Activated B cell treated with CpG ODN at 0.5 μM for 24 hours (primary cell): ENCODE results near the gene NRXN2. TPM values are rescaled to one million over a fixed set of nuclear protein-coding genes. Genes with fewer than 3 reads are reported as not detected.

Experiments used
- ATAC-seq: fragments of 200-7000 bp; cut with Tn5 transposase; one replicate; pipeline ENCODE4 v1.10.0; 2021; ENCODE audit warnings: low read depth, mild to moderate bottlenecking, moderate library complexity
- CTCF ChIA-PET: fragments of 350-600 bp; sonication (Branson Sonifier 250); formaldehyde crosslinking; loops from one replicate; lab custom pipeline; 2021; ENCODE audit warnings: antibody characterized with exemption; lab: Charles Lee
- POLR2A ChIA-PET: fragments of 350-600 bp; sonication (Branson Sonifier 250); formaldehyde crosslinking; loops from one replicate; lab custom pipeline; 2021; ENCODE audit warnings: antibody characterized with exemption; lab: Charles Lee
- DNase-seq: peaks from one replicate; pipeline ENCODE4 v3.0.0; 2022
- H3K27ac Mint-ChIP-seq: one replicate; pipeline ENCODE4 v1.8.0; 2020; ENCODE audit warnings: mixed read lengths
- H3K27me3 Mint-ChIP-seq: one replicate; pipeline ENCODE4 v1.8.0; 2021; ENCODE audit warnings: mixed read lengths
- H3K36me3 Mint-ChIP-seq: one replicate; pipeline ENCODE4 v1.8.0; 2021; ENCODE audit warnings: low read depth, mixed read lengths
- H3K4me1 Mint-ChIP-seq: one replicate; pipeline ENCODE4 v1.8.0; 2021; ENCODE audit warnings: mixed read lengths
- H3K4me3 Mint-ChIP-seq: one replicate; pipeline ENCODE4 v1.8.0; 2020; ENCODE audit warnings: mild to moderate bottlenecking, mixed read lengths
- H3K9me3 Mint-ChIP-seq: one replicate; pipeline ENCODE4 v1.8.0; 2020; ENCODE audit warnings: mixed read lengths
- CTCF ChIP-seq: fragments of 200-600 bp; IDR thresholded peaks from one replicate; pipeline ENCODE4 v1.8.0; 2022; ENCODE audit warnings: antibody characterized with exemption, mild to moderate bottlenecking
- intact Hi-C: fragments of 100-400 bp; cut with micrococcal nuclease; formaldehyde crosslinking; loops from one replicate; pipeline ENCODE4 v1.15.1; 2024
- total RNA-seq: library from RNA; stranded (reverse); gene quantifications from 2 replicates; pipeline ENCODE4 v1.2.3, GENCODE V29; 2022

NRXN2 gene
- total RNA-seq, 1 donor from 2014 or later = 0.73 TPM

GRCh38 chr11:64713781-64714363, 9.1 kb downstream of the NRXN2 start:
- ChIA-PET CTCF (no interaction called here), POLR2A (no interaction called here)
- H3K9me3 Mint-ChIP-seq = no peaks in the 10 kb centered on the region
- DNase-seq = no peak
- peaks cover 25% of the 10 kb centered on the region for H3K4me1 Mint-ChIP-seq
- ATAC-seq = no peak
- intact Hi-C loops = no loop called here
- no peak for TF ChIP-seq CTCF
- H3K36me3 Mint-ChIP-seq = no peaks in the 10 kb centered on the region
- peaks cover 73% of the 10 kb centered on the region for H3K27me3 Mint-ChIP-seq
- peak overlapping the region; percentile 35 for H3K4me3 Mint-ChIP-seq
- H3K27ac Mint-ChIP-seq = peak overlapping the region; percentile 24

- H3K4me1 Mint-ChIP-seq = peaks cover 25% of the 10 kb centered on the region
- POLR2A ChIA-PET = no interaction called here
- ATAC-seq (peak; percentile 32), DNase-seq (no peak)
- no peaks in the 10 kb centered on the region for H3K36me3 Mint-ChIP-seq
- no peak overlapping the region for H3K27ac Mint-ChIP-seq
- no peak for TF ChIP-seq CTCF
- peaks cover 72% of the 10 kb centered on the region for H3K27me3 Mint-ChIP-seq
- no peaks in the 10 kb centered on the region for H3K9me3 Mint-ChIP-seq
- intact Hi-C loops = no loop called here
- CTCF ChIA-PET = no interaction called here
- no peak overlapping the region for H3K4me3 Mint-ChIP-seq
Observed at GRCh38 chr11:64713016-64713707, 9.8 kb downstream of the NRXN2 start.

- no peak for TF ChIP-seq CTCF
- CTCF ChIA-PET = no interaction called here
- intact Hi-C loops = no loop called here
- H3K4me1 Mint-ChIP-seq = peaks cover 25% of the 10 kb centered on the region
- POLR2A ChIA-PET = no interaction called here
- DNase-seq (no peak), ATAC-seq (peak; percentile 45)
- peaks cover 70% of the 10 kb centered on the region for H3K27me3 Mint-ChIP-seq
- no peak overlapping the region for H3K27ac Mint-ChIP-seq
- H3K9me3 Mint-ChIP-seq = no peaks in the 10 kb centered on the region
- peak overlapping the region; percentile 35 for H3K4me3 Mint-ChIP-seq
- H3K36me3 Mint-ChIP-seq = no peaks in the 10 kb centered on the region
Observed at GRCh38 chr11:64712430-64713015, 10.5 kb downstream of the NRXN2 start.

GRCh38 chr11:64711956-64712362, 11.0 kb downstream of the NRXN2 start:
- DNase-seq (no peak), ATAC-seq (no peak)
- Mint-ChIP-seq H3K27me3 (peaks cover 67% of the 10 kb centered on the region), H3K27ac (peak overlapping the region; percentile 24), H3K4me3 (peak overlapping the region; percentile 24), H3K36me3 (no peaks in the 10 kb centered on the region), H3K4me1 (peaks cover 25% of the 10 kb centered on the region), H3K9me3 (no peaks in the 10 kb centered on the region)
- TF ChIP-seq CTCF = no peak
- ChIA-PET POLR2A (no interaction called here), CTCF (no interaction called here)
- intact Hi-C loops = no loop called here

- Mint-ChIP-seq H3K36me3 (no peaks in the 10 kb centered on the region), H3K27me3 (peaks cover 67% of the 10 kb centered on the region), H3K9me3 (no peaks in the 10 kb centered on the region), H3K4me3 (no peak overlapping the region), H3K27ac (no peak overlapping the region), H3K4me1 (peaks cover 25% of the 10 kb centered on the region)
- DNase-seq = no peak
- intact Hi-C loops = no loop called here
- ChIA-PET CTCF (no interaction called here), POLR2A (no interaction called here)
- TF ChIP-seq CTCF = no peak
- ATAC-seq = no peak
Observed at GRCh38 chr11:64711138-64711955, 11.7 kb downstream of the NRXN2 start.
